DOHH2 (cell line): ENCODE data around the gene PIN4.

Experiments used
- H3F3A ChIP-seq: fragments of 200-600 bp; sonication (generic), shearing (Covaris generic); 2 replicates; pipeline ENCODE4 v1.6.0; 2016; ENCODE audit warnings: antibody characterized with exemption, mild to moderate bottlenecking; ENCODE audit not compliant: control insufficient read depth, insufficient read depth
- H3K27ac ChIP-seq: fragments of 200-600 bp; sonication (generic); 2 replicates; pipeline ENCODE4 v1.5.1; 2014; ENCODE audit warnings: low read depth, mild to moderate bottlenecking, low read length, moderate library complexity
- H3K27me3 ChIP-seq: fragments of 200-600 bp; sonication (generic); 2 replicates; pipeline ENCODE4 v1.6.1; 2014; ENCODE audit warnings: mild to moderate bottlenecking, low read length, mixed read lengths; ENCODE audit not compliant: control insufficient read depth
- H3K36me3 ChIP-seq: fragments of 200-600 bp; sonication (generic); 2 replicates; pipeline ENCODE4 v1.6.1; 2014; ENCODE audit warnings: mild to moderate bottlenecking, low read length, moderate library complexity, mixed read lengths; ENCODE audit not compliant: control insufficient read depth
- H3K4me1 ChIP-seq: fragments of 200-600 bp; sonication (generic); 2 replicates; pipeline ENCODE4 v1.6.1; 2014; ENCODE audit warnings: mild to moderate bottlenecking, low read length, mixed read lengths; ENCODE audit not compliant: control insufficient read depth
- H3K4me2 ChIP-seq: fragments of 200-600 bp; sonication (generic); 2 replicates; pipeline ENCODE4 v1.6.0; 2014; ENCODE audit warnings: mild to moderate bottlenecking, low read length, moderate library complexity
- H3K4me3 ChIP-seq: fragments of 200-600 bp; sonication (generic); 2 replicates; pipeline ENCODE4 v1.5.1; 2014; ENCODE audit warnings: mild to moderate bottlenecking, low read length, mixed read lengths
- H3K79me2 ChIP-seq: fragments of 200-600 bp; sonication (generic); 2 replicates; pipeline ENCODE4 v1.6.1; 2014; ENCODE audit warnings: mild to moderate bottlenecking, low read length, mixed read lengths; ENCODE audit not compliant: control insufficient read depth
- H3K9me2 ChIP-seq: fragments of 200-600 bp; sonication (generic); replicated peaks from 2 replicates; pipeline ENCODE4 v1.6.1; 2014; ENCODE audit warnings: mild to moderate bottlenecking, low read length, mixed read lengths; ENCODE audit not compliant: control insufficient read depth
- H3K9me3 ChIP-seq: fragments of 200-600 bp; sonication (generic); 2 replicates; pipeline ENCODE4 v1.6.1; 2014; ENCODE audit warnings: antibody characterized with exemption, low read length, mixed read lengths; ENCODE audit not compliant: control insufficient read depth, insufficient read depth
- H4K20me1 ChIP-seq: fragments of 200-600 bp; sonication (generic); 2 replicates; pipeline ENCODE4 v1.6.0; 2014; ENCODE audit warnings: low read depth, mild to moderate bottlenecking, antibody characterized with exemption, low read length, moderate library complexity; ENCODE audit not compliant: control insufficient read depth, insufficient read depth
- CTCF ChIP-seq: fragments of 200-600 bp; sonication (generic); IDR thresholded peaks from one replicate; pipeline ENCODE4 v1.5.1; 2014; ENCODE audit warnings: antibody characterized with exemption, mild to moderate bottlenecking, low read depth, low read length; ENCODE audit not compliant: poor library complexity, severe bottlenecking
- EZH2phosphoT487 ChIP-seq: fragments of 200-600 bp; sonication (generic); IDR thresholded peaks from 2 replicates; pipeline ENCODE4 v1.6.1; 2017; ENCODE audit warnings: borderline replicate concordance, mild to moderate bottlenecking, antibody characterized with exemption, low read length, moderate library complexity, mixed read lengths

PIN4 gene

GRCh38 chrX:72142094-72142793 is 39.3 kb upstream of the PIN4 start:
- no peaks in the 10 kb centered on the region for H3K27me3 ChIP-seq
- H3K9me3 ChIP-seq: no peaks in the 10 kb centered on the region
- H3K27ac ChIP-seq: no peak overlapping the region
- H3K4me1 ChIP-seq: no peaks in the 10 kb centered on the region
- H3K9me2 ChIP-seq: no peaks in the 10 kb centered on the region
- no peaks in the 10 kb centered on the region for H3K36me3 ChIP-seq
- no peak overlapping the region for H3K4me2 ChIP-seq
- H4K20me1 ChIP-seq: no peaks in the 10 kb centered on the region
- TF ChIP-seq CTCF (no peak), EZH2phosphoT487 (no peak)
- no peak overlapping the region for H3K4me3 ChIP-seq
- H3K79me2 ChIP-seq: no peaks in the 10 kb centered on the region
- H3F3A ChIP-seq: no peaks in the 10 kb centered on the region

GRCh38 chrX:72142794-72143608 is 38.6 kb upstream of the PIN4 start:
- no peaks in the 10 kb centered on the region for H3K27me3 ChIP-seq
- H3K27ac ChIP-seq: no peak overlapping the region
- no peak for TF ChIP-seq CTCF
- TF ChIP-seq EZH2phosphoT487: no peak
- H3F3A ChIP-seq: no peaks in the 10 kb centered on the region
- no peaks in the 10 kb centered on the region for H3K9me3 ChIP-seq
- H3K79me2 ChIP-seq: no peaks in the 10 kb centered on the region
- no peaks in the 10 kb centered on the region for H3K9me2 ChIP-seq
- H3K4me3 ChIP-seq: no peak overlapping the region
- H3K36me3 ChIP-seq: no peaks in the 10 kb centered on the region
- H3K4me2 ChIP-seq: no peak overlapping the region
- H3K4me1 ChIP-seq: no peaks in the 10 kb centered on the region
- no peaks in the 10 kb centered on the region for H4K20me1 ChIP-seq

- Histone ChIP-seq H3K9me2 (no peaks in the 10 kb centered on the region), H3K4me1 (no peaks in the 10 kb centered on the region), H4K20me1 (no peaks in the 10 kb centered on the region), H3K36me3 (no peaks in the 10 kb centered on the region), H3K4me3 (no peak overlapping the region), H3K27me3 (no peaks in the 10 kb centered on the region), H3F3A (no peaks in the 10 kb centered on the region), H3K79me2 (no peaks in the 10 kb centered on the region), H3K27ac (no peak overlapping the region), H3K9me3 (no peaks in the 10 kb centered on the region), H3K4me2 (no peak overlapping the region)
- TF ChIP-seq EZH2phosphoT487: no peak
- TF ChIP-seq CTCF: no peak
Observed at GRCh38 chrX:72143609-72143907, 38.0 kb upstream of the PIN4 start.
